Epidermal melanocyte (primary cell): ENCODE results near the gene PPP1R12B.
"Not testable (repeated sequence)": the region's sequence is repeated elsewhere in the genome, so short reads cannot be mapped to it uniquely, and the experiment has no call there.

Experiments
- DNase-seq: peaks from one replicate; pipeline ENCODE4 v3.0.0; 2011; ENCODE audit warnings: low spot score; ENCODE audit not compliant: insufficient read length

PPP1R12B gene

GRCh38 chr1:202448140-202448539 is 99.6 kb downstream of the PPP1R12B start:
- DNase-seq = not testable (repeated sequence)

GRCh38 chr1:202451641-202452040 is 103.1 kb downstream of the PPP1R12B start:
- DNase-seq = not testable (repeated sequence)

- DNase-seq = no peak
Measured at GRCh38 chr1:202452508-202452907, 104.0 kb downstream of the PPP1R12B start.

- not testable (repeated sequence) for DNase-seq
Measured at GRCh38 chr1:202456372-202457169, 108.1 kb downstream of the PPP1R12B start.

- DNase-seq = not testable (repeated sequence)
Measured at GRCh38 chr1:202458651-202459050, 110.2 kb downstream of the PPP1R12B start.

GRCh38 chr1:202459470-202460142 is 111.1 kb downstream of the PPP1R12B start:
- not testable (repeated sequence) for DNase-seq

- not testable (repeated sequence) for DNase-seq
Measured at GRCh38 chr1:202460143-202460495, 111.6 kb downstream of the PPP1R12B start.

- no peak for DNase-seq
Measured at GRCh38 chr1:202462342-202463076, 114.0 kb downstream of the PPP1R12B start.

GRCh38 chr1:202464153-202464742 is 115.7 kb downstream of the PPP1R12B start:
- not testable (repeated sequence) for DNase-seq

- DNase-seq = not testable (repeated sequence)
Measured at GRCh38 chr1:202465644-202466270, 117.3 kb downstream of the PPP1R12B start.

- not testable (repeated sequence) for DNase-seq
Measured at GRCh38 chr1:202466339-202466738, 117.8 kb downstream of the PPP1R12B start.

GRCh38 chr1:202467381-202467780 is 118.9 kb downstream of the PPP1R12B start:
- DNase-seq = not testable (repeated sequence)

GRCh38 chr1:202468695-202469094 is 120.2 kb downstream of the PPP1R12B start:
- DNase-seq = not testable (repeated sequence)

GRCh38 chr1:202469123-202469522 is 120.6 kb downstream of the PPP1R12B start:
- DNase-seq = not testable (repeated sequence)

GRCh38 chr1:202471246-202471645 is 122.7 kb downstream of the PPP1R12B start:
- no peak for DNase-seq

- not testable (repeated sequence) for DNase-seq
Measured at GRCh38 chr1:202472347-202473124, 124.0 kb downstream of the PPP1R12B start.

GRCh38 chr1:202473266-202474045 is 125.0 kb downstream of the PPP1R12B start:
- DNase-seq = not testable (repeated sequence)

GRCh38 chr1:202479661-202480060 is 131.2 kb downstream of the PPP1R12B start:
- not testable (repeated sequence) for DNase-seq

- DNase-seq = not testable (repeated sequence)
Measured at GRCh38 chr1:202480640-202481039, 132.1 kb downstream of the PPP1R12B start.
